NCI-H2081 (cell line): Measurements from ENCODE around the gene NEAT1.
"Not testable (repeated sequence)": the region's sequence is repeated elsewhere in the genome, so short reads cannot be mapped to it uniquely, and the experiment has no call there.

Experiments
- DNase-seq, 2 experiments: peaks; one replicate each; lab custom pipeline; 2025; lab: John Stamatoyannopoulos, UW

The NEAT1 gene

GRCh38 chr11:65448418-65449105 lies 26.0 kb downstream of the NEAT1 start:
- no peak for DNase-seq

- not testable (repeated sequence) for DNase-seq
Observed at GRCh38 chr11:65451301-65451700, 28.7 kb downstream of the NEAT1 start.

- not testable (repeated sequence) for DNase-seq
Observed at GRCh38 chr11:65452259-65452658, 29.7 kb downstream of the NEAT1 start.

GRCh38 chr11:65452806-65453490 lies 30.4 kb downstream of the NEAT1 start:
- no peak for DNase-seq

- DNase-seq, result no peak
Observed at GRCh38 chr11:65454311-65454695, 31.7 kb downstream of the NEAT1 start.

GRCh38 chr11:65454696-65455456 lies 32.3 kb downstream of the NEAT1 start:
- DNase-seq, result peak; percentile 73 to 82

GRCh38 chr11:65456418-65456817 lies 33.8 kb downstream of the NEAT1 start:
- no peak for DNase-seq

- no peak for DNase-seq
Observed at GRCh38 chr11:65459552-65459951, 37.0 kb downstream of the NEAT1 start.

GRCh38 chr11:65465471-65465870 lies 42.9 kb downstream of the NEAT1 start:
- not testable (repeated sequence) for DNase-seq

GRCh38 chr11:65467306-65467705 lies 44.7 kb downstream of the NEAT1 start:
- not testable (repeated sequence) for DNase-seq

GRCh38 chr11:65468874-65469333 lies 46.3 kb downstream of the NEAT1 start:
- DNase-seq, result peak; percentile 71 to 76

GRCh38 chr11:65470433-65471049 lies 47.9 kb downstream of the NEAT1 start:
- DNase-seq, result no peak

- peak in 1 of 2 experiments; percentile 52 for DNase-seq
Observed at GRCh38 chr11:65471447-65471891, 48.9 kb downstream of the NEAT1 start.

GRCh38 chr11:65472588-65473277 lies 50.1 kb downstream of the NEAT1 start:
- DNase-seq, result not testable (repeated sequence)

- DNase-seq, result no peak
Observed at GRCh38 chr11:65473278-65473860, 50.8 kb downstream of the NEAT1 start.

GRCh38 chr11:65474864-65475263 lies 52.3 kb downstream of the NEAT1 start:
- peak in 1 of 2 experiments; percentile 63 for DNase-seq

- DNase-seq, result no peak
Observed at GRCh38 chr11:65476632-65477148, 54.1 kb downstream of the NEAT1 start.

GRCh38 chr11:65477149-65477965 lies 54.8 kb downstream of the NEAT1 start:
- peak; percentile 90 to 96 for DNase-seq

- DNase-seq, result no peak
Observed at GRCh38 chr11:65478388-65479183, 56.0 kb downstream of the NEAT1 start.
